Thyroid gland (tissue), 4 donors: ENCODE measurements around the gene OR2V2.

Experiments
- POLR2A ChIP-seq, 2 donors: fragments of 450-650 bp; IDR thresholded peaks; one replicate each; pipeline ENCODE4 v1.6.1; 2017; ENCODE audit warnings: antibody characterized with exemption in 2 of 2, mild to moderate bottlenecking in 2 of 2, moderate library complexity in 1 of 2
- TF ChIP-seq, protein P1 (sequence below), 6 experiments: fragments of 200-600 bp in 3 of 6; fragments of 450-650 bp in 3 of 6; sonication (generic) in 3 of 6; IDR thresholded peaks; one replicate each; pipeline ENCODE4 v1.5.1; 2016 to 2019; ENCODE audit warnings: antibody characterized with exemption in 6 of 6, mild to moderate bottlenecking in 2 of 6, inconsistent platforms in 1 of 6, moderate library complexity in 1 of 6

DNA sequence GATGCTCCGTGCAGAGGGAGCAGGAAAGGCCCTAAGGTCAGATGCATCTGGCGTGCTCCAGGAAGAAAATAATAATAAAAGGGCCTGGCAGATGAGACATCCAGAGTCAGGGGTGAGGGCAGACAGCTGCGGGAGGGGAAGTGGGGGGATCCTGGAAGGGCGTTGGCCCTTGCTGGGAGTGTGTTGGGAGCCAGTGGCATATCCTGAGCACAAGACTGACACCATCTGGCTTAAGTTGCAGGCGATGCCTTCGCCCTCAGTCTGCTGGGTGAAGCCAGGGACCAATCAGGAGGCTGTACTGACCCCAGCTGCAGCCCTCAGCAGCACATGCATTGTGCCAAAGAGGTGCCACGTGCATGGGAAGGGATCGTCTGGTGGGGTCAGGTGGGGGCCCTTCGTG is 3.8 kb downstream of the OR2V2 start:
- TF ChIP-seq, protein P1, sequence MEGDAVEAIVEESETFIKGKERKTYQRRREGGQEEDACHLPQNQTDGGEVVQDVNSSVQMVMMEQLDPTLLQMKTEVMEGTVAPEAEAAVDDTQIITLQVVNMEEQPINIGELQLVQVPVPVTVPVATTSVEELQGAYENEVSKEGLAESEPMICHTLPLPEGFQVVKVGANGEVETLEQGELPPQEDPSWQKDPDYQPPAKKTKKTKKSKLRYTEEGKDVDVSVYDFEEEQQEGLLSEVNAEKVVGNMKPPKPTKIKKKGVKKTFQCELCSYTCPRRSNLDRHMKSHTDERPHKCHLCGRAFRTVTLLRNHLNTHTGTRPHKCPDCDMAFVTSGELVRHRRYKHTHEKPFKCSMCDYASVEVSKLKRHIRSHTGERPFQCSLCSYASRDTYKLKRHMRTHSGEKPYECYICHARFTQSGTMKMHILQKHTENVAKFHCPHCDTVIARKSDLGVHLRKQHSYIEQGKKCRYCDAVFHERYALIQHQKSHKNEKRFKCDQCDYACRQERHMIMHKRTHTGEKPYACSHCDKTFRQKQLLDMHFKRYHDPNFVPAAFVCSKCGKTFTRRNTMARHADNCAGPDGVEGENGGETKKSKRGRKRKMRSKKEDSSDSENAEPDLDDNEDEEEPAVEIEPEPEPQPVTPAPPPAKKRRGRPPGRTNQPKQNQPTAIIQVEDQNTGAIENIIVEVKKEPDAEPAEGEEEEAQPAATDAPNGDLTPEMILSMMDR (IDR thresholded peaks at IDR 0.05): no peak
- TF ChIP-seq POLR2A (IDR thresholded peaks at IDR 0.05): no peak
